Coronary artery (tissue), 2 donors: ENCODE measurements around the gene KRT38.

Source experiments
- DNase-seq: peaks from one replicate; pipeline ENCODE4 v3.0.0-alpha.2; 2017; ENCODE audit warnings: low spot score
- H3K27ac ChIP-seq, 2 donors: fragments of 200-600 bp; sonication (generic); one replicate each; pipeline ENCODE4 v1.5.1; 2016 to 2019
- H3K4me3 ChIP-seq: fragments of 200-600 bp; sonication (generic); 2 replicates; pipeline ENCODE4 v1.5.1; 2016; ENCODE audit warnings: mild to moderate bottlenecking, moderate library complexity
- CTCF ChIP-seq: fragments of 200-600 bp; sonication (generic); IDR thresholded peaks from one replicate; pipeline ENCODE4 v1.5.1; 2019; ENCODE audit warnings: antibody characterized with exemption

The KRT38 gene

GRCh38 chr17:41393294-41393693 lies 47.5 kb downstream of the KRT38 start:
- Histone ChIP-seq H3K4me3 (no peak overlapping the region), H3K27ac (no peak overlapping the region)
- no peak for TF ChIP-seq CTCF
- DNase-seq = no peak

GRCh38 chr17:41392278-41392677 lies 48.5 kb downstream of the KRT38 start:
- H3K4me3 ChIP-seq = no peak overlapping the region
- H3K27ac ChIP-seq = no peak overlapping the region
- TF ChIP-seq CTCF = no peak
- no peak for DNase-seq

- no peak for DNase-seq
- TF ChIP-seq CTCF = no peak
- H3K4me3 ChIP-seq = no peak overlapping the region
- H3K27ac ChIP-seq = no peak overlapping the region
These were observed 49.2 kb downstream of the KRT38 start for GRCh38 chr17:41391535-41391934.

DNA sequence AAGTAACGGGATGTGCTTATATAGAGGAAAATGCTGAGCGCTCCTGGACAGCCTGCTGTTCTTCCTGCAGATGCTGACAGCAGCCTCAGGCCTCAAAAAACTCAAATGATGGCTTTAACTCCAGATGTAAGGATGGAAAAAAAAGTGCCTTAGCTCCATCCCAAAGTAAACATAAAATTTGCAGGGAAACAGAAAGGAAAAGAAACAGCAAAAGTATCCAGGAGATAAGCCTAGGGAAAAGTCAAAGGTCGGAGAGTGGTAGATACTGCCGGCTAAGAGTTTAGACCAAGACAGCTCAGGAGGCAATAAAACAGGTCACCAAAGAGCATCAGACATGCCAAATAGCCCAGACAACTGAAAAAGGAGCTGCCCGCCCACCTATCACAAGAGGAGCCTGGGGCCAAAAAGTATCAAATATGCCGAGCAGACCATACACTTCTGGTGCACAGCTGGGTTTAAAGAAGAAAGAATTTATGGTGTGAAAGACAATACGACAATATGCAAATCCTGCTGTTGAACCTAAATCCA lies 50.3 kb downstream of the KRT38 start:
- no peak for TF ChIP-seq CTCF
- H3K27ac ChIP-seq = no peak overlapping the region
- H3K4me3 ChIP-seq = no peak overlapping the region
- DNase-seq = no peak

GRCh38 chr17:41387670-41388069 lies 53.1 kb downstream of the KRT38 start:
- TF ChIP-seq CTCF = no peak
- Histone ChIP-seq H3K27ac (no peak overlapping the region), H3K4me3 (no peak overlapping the region)
- no peak for DNase-seq

GRCh38 chr17:41386227-41386626 lies 54.6 kb downstream of the KRT38 start:
- Histone ChIP-seq H3K27ac (no peak overlapping the region), H3K4me3 (no peak overlapping the region)
- DNase-seq = no peak
- TF ChIP-seq CTCF = no peak
